ENCODE measurements around the gene COPS3.
"Not testable (repeated sequence)": the region's sequence is repeated elsewhere in the genome, so short reads cannot be mapped to it uniquely, and the experiment has no call there.

The COPS3 gene

GRCh38 chr17:17301659-17302058 is 20.6 kb upstream of the COPS3 start:
- DNase-seq: not testable (repeated sequence)

GRCh38 chr17:17300624-17301568 is 19.9 kb upstream of the COPS3 start:
- peak; percentile 5 to 36 (median 29) for DNase-seq

GRCh38 chr17:17298108-17298507 is 17.1 kb upstream of the COPS3 start:
- DNase-seq: no peak

- no peak for DNase-seq
These were observed 16.2 kb upstream of the COPS3 start for GRCh38 chr17:17297217-17297616.

- no peak for DNase-seq
These were observed 14.1 kb upstream of the COPS3 start for GRCh38 chr17:17295141-17295540.

GRCh38 chr17:17289701-17290100 is 8.7 kb upstream of the COPS3 start:
- DNase-seq: no peak

- DNase-seq: no peak
These were observed 8.0 kb upstream of the COPS3 start for GRCh38 chr17:17289086-17289485.

GRCh38 chr17:17285951-17286350 is 4.9 kb upstream of the COPS3 start:
- DNase-seq: no peak

- DNase-seq: no peak
These were observed 1.7 kb downstream of the COPS3 start for GRCh38 chr17:17279316-17279715.

- not testable (repeated sequence) for DNase-seq
These were observed 3.6 kb downstream of the COPS3 start for GRCh38 chr17:17277431-17277830.

GRCh38 chr17:17275971-17276370 is 5.1 kb downstream of the COPS3 start:
- no peak for DNase-seq

- peak in 1 of 6 experiments; percentile 0 for DNase-seq
These were observed 10.9 kb downstream of the COPS3 start for GRCh38 chr17:17269926-17270773.

GRCh38 chr17:17264430-17264829 is 16.6 kb downstream of the COPS3 start:
- no peak for DNase-seq

- DNase-seq: no peak
These were observed 22.0 kb downstream of the COPS3 start for GRCh38 chr17:17258998-17259397.

GRCh38 chr17:17258011-17258410 is 23.0 kb downstream of the COPS3 start:
- no peak for DNase-seq

GRCh38 chr17:17256316-17256715 is 24.7 kb downstream of the COPS3 start:
- DNase-seq: no peak

- DNase-seq: not testable (repeated sequence)
These were observed 25.4 kb downstream of the COPS3 start for GRCh38 chr17:17255689-17256088.

GRCh38 chr17:17254036-17254435 is 27.0 kb downstream of the COPS3 start:
- DNase-seq: no peak

GRCh38 chr17:17253406-17253805 is 27.6 kb downstream of the COPS3 start:
- no peak for DNase-seq

GRCh38 chr17:17252149-17252661 is 28.8 kb downstream of the COPS3 start:
- no peak for DNase-seq

GRCh38 chr17:17246879-17247278 is 34.2 kb downstream of the COPS3 start:
- no peak for DNase-seq

- no peak for DNase-seq
These were observed 37.9 kb downstream of the COPS3 start for GRCh38 chr17:17243163-17243562.

GRCh38 chr17:17242246-17242645 is 38.8 kb downstream of the COPS3 start:
- no peak for DNase-seq

- no peak for DNase-seq
These were observed 39.4 kb downstream of the COPS3 start for GRCh38 chr17:17241656-17242055.

Data from stimulated activated naive CD4-positive, alpha-beta T cell (primary cell).